Stimulated activated naive B cell treated with anti-CD40 and anti-IgM and Interleukin-4, amounts not matched to agents 10 μg/mL and 1 μg/mL and 100 μg/mL, for 72 hours (primary cell): ENCODE measurements around the gene PITRM1.

Source experiments
- ATAC-seq, 2 donors: fragments of 150-1000 bp; cut with Tn5 transposase; replicated peaks; 2 replicates each; pipeline ENCODE4 v1.10.0; 2021; ENCODE audit warnings: moderate library complexity in 1 of 2
- DNase-seq: peaks from one replicate; pipeline ENCODE4 v3.0.0; 2021
- H3K27ac Mint-ChIP-seq: one replicate; pipeline ENCODE4 v1.8.0; 2022; ENCODE audit warnings: mild to moderate bottlenecking, mixed read lengths
- H3K27me3 Mint-ChIP-seq, 2 donors: one replicate each; pipeline ENCODE4 v1.8.0; 2022; ENCODE audit warnings: mixed read lengths in 2 of 2
- H3K36me3 Mint-ChIP-seq, 2 donors: one replicate each; pipeline ENCODE4 v1.8.0; 2022; ENCODE audit warnings: mixed read lengths in 2 of 2, mild to moderate bottlenecking in 1 of 2
- H3K4me1 Mint-ChIP-seq, 2 donors: one replicate each; pipeline ENCODE4 v1.8.0; 2022; ENCODE audit warnings: mixed read lengths in 2 of 2, mild to moderate bottlenecking in 1 of 2
- H3K4me3 Mint-ChIP-seq, 2 donors: one replicate each; pipeline ENCODE4 v1.8.0; 2022; ENCODE audit warnings: mild to moderate bottlenecking in 2 of 2, mixed read lengths in 2 of 2, moderate library complexity in 1 of 2
- H3K9me3 Mint-ChIP-seq, 2 donors: one replicate each; pipeline ENCODE4 v1.8.0; 2022; ENCODE audit warnings: mixed read lengths in 2 of 2, mild to moderate bottlenecking in 1 of 2

The PITRM1 gene

DNA sequence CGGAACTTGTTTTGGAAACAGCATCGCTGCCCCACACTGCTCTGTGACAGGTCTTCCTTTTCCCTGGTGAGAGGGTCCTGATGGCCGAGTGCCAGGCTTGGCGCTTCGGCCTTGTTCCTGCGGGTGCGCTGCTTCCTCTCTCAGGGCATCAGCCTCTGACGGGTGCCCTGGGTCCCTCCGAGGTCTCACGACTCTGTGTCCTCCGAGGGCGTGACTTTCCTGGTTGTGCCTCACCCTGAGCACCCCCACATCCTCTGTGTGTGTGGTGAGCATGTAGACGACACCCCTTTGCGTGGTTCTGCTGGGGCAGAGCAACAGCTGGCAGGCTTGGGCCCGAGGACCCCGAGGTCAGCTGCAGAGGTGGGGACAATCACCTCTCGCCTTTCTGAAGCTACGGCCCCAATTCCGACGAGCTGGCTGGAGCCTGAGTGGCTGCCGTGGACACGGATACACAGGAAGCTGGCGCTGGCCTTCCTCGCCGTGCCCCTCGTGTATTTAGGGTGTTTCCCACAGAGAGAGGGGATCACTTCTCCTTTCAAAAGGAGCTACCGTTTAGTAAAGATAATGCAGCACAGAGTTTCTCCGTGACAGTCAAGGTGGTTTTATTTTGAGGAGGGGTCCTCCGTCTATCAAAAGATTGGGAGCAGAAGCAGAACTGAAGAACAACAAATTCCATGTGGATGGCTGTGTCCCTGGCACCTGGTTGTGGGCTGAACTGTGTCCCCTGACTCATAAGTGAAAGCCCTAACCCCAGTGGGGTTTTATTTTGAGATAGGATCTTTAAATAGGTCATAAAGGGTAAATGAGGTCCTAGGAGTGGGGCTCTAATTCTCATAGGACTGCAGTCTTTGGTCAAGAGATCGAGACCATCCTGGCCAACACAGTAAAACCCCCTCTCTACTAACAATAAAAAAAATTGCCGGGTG, 36.2 kb upstream of the PITRM1 start:
- Mint-ChIP-seq H3K4me1 (peaks cover 7 to 17% of the 10 kb centered on the region in 2 donors), H3K27me3 (peaks cover 23 to 28% of the 10 kb centered on the region in 2 donors), H3K4me3 (peak overlapping the region in 1 of 2 donors; percentile 31), H3K36me3 (peaks cover 0 to 5% of the 10 kb centered on the region in 2 donors), H3K9me3 (peaks cover 0 to 5% of the 10 kb centered on the region in 2 donors), H3K27ac (no peak overlapping the region)
- ATAC-seq (peak; percentile 55 to 65), DNase-seq (no peak)

DNA sequence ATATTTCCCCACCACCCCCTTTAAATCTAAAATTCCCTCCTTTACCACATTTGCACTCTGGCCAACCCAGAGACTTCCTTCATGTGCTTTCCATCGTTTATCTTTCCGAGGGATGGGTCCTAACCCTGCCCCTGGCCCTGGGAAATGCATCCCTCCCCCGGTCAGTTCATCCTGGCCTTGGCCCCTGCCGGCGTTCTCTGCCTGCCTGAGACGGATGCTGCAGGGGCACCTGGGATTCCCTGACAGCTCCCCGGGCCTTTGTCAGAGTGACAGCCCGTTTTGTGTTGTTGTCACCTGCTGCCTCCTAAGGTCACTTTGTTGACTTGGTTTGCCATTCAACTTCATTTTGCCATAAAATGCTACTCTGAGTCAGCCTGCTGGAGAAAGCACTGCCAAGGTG, 34.8 kb upstream of the PITRM1 start:
- ATAC-seq (no peak), DNase-seq (no peak)
- no peak overlapping the region for H3K4me3 Mint-ChIP-seq
- H3K27ac Mint-ChIP-seq, result peak overlapping the region; percentile 39
- H3K9me3 Mint-ChIP-seq, result peaks cover 0 to 5% of the 10 kb centered on the region in 2 donors
- peaks cover 0 to 5% of the 10 kb centered on the region in 2 donors for H3K36me3 Mint-ChIP-seq
- H3K27me3 Mint-ChIP-seq, result peaks cover 20 to 28% of the 10 kb centered on the region in 2 donors
- peaks cover 7 to 17% of the 10 kb centered on the region in 2 donors for H3K4me1 Mint-ChIP-seq

DNA sequence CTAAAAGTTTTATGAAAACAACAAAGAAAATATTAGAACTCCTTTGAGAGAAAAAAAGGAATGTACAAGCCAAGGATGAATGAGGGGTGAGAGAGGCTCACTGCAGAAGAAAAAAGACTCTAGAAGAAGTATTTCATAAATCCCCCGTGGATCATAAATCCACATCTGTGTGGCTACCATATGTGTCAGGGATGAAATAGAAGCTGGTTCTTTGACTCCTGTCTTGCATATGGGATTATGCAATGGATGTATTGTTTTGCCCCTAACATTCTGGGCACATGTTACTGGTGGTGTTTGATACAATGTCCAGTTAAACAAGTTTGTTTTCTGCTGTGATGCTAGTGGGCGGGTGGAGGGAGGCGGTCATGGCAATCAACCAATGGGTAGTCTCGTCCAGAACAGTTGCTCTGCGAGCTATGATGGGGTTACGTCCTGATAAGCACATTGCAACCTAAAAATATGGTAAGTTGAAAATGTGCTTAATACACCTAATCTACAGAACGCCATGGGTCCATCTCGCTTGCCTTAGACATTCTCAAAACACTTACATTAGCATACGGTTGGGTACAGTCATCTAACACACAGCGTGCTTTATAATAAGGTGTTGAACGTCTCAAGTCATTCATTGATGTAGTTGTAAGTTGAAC, 34.1 kb upstream of the PITRM1 start:
- no peak overlapping the region for H3K4me3 Mint-ChIP-seq
- peaks cover 0 to 5% of the 10 kb centered on the region in 2 donors for H3K9me3 Mint-ChIP-seq
- no peak overlapping the region for H3K27ac Mint-ChIP-seq
- H3K27me3 Mint-ChIP-seq, result peaks cover 20 to 28% of the 10 kb centered on the region in 2 donors
- peaks cover 0 to 5% of the 10 kb centered on the region in 2 donors for H3K36me3 Mint-ChIP-seq
- H3K4me1 Mint-ChIP-seq, result peaks cover 7 to 17% of the 10 kb centered on the region in 2 donors
- ATAC-seq (no peak), DNase-seq (no peak)

DNA sequence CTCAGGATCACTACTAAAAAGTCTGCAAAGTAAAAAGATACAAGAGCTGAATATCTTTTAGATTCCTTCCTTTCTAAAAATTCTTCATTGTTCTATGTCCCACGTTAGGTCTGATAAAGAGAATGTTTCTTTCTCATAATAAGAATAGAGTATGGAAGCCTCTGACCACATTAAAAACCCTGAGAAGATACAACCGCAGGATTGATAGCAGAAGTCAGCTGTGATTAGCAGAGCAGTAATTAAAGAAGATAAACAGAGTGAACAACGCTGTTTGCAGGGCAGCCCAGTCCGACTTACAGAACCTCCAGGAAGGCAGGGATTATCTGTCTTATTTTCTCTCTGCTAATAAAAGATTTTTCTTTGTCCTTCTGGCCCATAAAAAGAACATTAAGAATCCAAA, 31.4 kb upstream of the PITRM1 start:
- Mint-ChIP-seq H3K27ac (no peak overlapping the region), H3K9me3 (no peaks in the 10 kb centered on the region), H3K27me3 (peaks cover 27 to 32% of the 10 kb centered on the region in 2 donors), H3K36me3 (no peaks in the 10 kb centered on the region), H3K4me3 (no peak overlapping the region), H3K4me1 (peaks cover 6 to 18% of the 10 kb centered on the region in 2 donors)
- ATAC-seq (no peak), DNase-seq (no peak)

DNA sequence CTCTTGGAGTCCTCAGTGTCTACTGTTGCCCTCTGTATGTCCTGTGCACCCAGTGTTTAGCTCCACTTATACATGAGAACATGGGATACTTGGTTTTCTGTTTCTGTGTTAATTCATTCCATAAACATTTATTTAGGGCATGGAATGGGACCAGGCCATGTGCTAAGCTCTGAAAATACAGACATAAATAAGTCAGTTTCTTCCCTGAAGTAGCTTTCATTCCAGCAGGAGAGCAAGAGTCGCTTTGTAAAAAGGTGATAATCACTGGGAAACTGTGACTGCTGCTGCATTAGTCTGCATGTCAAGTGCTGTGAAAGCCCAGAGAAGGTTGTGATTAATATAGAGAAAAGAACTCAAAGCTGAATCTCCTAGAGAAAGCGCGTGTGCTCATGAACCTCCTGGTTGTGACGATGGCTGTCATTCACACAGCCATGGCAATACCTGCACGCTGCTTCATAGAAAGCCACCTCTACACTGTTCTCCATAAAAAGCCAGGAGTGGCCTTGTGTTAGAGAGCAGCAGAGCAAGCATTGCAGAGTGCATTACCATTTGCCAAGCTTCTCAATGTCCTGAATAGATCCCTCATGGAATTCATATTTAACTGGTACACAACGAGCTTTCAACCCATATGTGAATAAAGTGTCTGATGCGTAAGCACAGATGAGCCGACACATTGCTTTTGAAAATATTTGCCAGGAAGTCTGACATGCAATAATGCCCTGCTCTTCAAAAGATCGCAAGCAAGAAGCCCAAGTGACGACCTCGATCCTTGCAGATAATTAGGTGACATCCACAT, 30.6 kb upstream of the PITRM1 start:
- Mint-ChIP-seq H3K27ac (no peak overlapping the region), H3K4me1 (peaks cover 5 to 16% of the 10 kb centered on the region in 2 donors), H3K36me3 (no peaks in the 10 kb centered on the region), H3K27me3 (peaks cover 30 to 34% of the 10 kb centered on the region in 2 donors), H3K9me3 (no peaks in the 10 kb centered on the region), H3K4me3 (no peak overlapping the region)
- DNase-seq (no peak), ATAC-seq (no peak)

DNA sequence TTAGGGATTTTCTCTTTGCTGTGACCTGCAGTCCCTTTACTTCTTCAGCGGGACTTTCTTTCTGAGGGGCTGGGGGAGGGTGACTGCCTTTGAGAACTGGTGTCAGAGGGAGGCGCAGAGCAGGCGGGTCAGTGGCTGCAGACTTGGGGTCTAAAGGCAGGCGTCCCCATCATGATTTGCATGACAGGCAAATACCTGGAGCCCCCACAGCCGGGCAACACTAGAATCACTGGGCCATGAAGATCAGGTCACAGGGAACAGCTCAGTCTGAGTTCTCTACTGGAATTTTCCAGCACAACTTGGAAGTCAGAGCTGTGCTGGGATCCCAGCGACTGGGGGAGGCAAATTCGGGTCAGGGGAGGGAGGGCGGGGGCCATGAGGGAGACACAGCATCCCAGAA, 29.2 kb upstream of the PITRM1 start:
- Mint-ChIP-seq H3K4me1 (peaks cover 9 to 28% of the 10 kb centered on the region in 2 donors), H3K27ac (no peak overlapping the region), H3K27me3 (peaks cover 33 to 37% of the 10 kb centered on the region in 2 donors), H3K36me3 (no peaks in the 10 kb centered on the region), H3K4me3 (no peak overlapping the region), H3K9me3 (no peaks in the 10 kb centered on the region)
- DNase-seq (no peak), ATAC-seq (no peak)

DNA sequence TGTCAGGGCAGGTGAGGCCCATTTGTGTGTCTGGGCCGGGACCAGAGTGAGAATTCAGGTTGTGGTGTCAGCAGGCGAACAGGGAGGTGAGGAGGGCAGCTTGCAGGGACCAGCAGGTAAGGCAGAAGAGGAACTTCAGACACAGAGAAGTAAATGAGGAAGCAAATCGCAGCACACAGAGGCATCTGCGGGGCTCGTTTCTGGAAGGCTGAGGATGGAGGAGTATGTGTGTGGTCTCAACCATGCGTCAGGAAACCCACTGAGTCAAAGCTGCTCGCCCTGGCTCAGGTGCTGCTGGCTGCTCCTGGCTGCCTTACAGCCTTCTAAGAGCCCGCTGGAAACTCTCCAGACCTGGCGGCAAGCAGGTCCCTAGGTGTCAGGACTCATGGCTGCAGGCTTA, 26.9 kb upstream of the PITRM1 start:
- Mint-ChIP-seq H3K27me3 (peaks cover 49 to 52% of the 10 kb centered on the region in 2 donors), H3K4me1 (peaks cover 9 to 28% of the 10 kb centered on the region in 2 donors), H3K4me3 (no peak overlapping the region), H3K9me3 (no peaks in the 10 kb centered on the region), H3K27ac (no peak overlapping the region), H3K36me3 (no peaks in the 10 kb centered on the region)
- ATAC-seq, result peak; percentile 60 to 66
- no peak for DNase-seq

DNA sequence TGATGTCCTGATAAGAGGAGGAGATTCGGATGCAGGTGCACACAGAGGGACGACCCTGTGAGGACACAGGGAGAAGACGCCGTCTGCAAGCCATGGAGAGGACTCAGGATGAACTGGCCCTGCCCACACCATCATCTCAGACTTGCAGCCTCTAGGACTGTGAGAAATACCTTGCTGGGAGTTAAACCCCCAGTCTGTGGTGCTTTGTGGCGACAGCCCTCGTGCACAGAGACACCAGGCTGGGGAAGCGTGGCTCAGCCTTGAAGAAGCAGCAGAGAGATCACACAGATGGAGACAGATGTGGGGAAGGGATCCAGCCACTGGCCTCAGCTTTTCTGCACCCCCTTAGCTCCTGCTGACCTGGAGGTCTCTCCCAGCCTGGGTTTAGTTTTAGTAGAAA, 26.3 kb upstream of the PITRM1 start:
- H3K27ac Mint-ChIP-seq, result no peak overlapping the region

DNA sequence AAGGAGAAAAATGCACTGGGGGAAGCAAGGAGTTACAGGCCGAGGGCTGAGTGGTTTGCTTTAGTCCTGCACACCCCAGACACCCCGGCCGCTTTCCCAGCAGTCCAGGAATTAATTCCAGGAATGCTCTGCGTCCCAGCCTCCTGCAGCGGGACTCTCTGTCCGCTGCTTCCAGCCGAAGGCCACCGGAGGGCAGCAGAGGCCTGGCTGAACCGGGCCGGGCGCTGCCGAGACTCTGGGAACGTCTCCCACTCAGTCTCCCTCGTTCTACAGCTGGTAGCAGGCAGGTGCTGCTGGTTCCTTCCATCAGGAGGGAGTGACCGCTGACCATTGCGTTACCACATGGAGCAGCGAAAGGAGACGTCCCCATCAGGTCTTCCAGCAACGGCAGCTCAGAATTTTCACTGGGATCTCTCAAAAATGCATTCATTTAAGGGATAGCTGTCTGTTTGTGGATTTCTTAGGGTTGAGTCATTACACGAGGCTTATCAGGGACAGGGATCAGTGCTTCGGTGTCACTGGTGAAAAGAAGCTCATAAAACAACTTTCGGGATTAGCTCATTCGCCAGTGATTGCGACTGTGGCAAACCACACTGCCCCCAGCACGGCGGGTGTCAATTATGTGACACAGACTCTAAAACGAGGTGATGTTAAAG, 24.9 kb upstream of the PITRM1 start:
- peaks cover 53 to 57% of the 10 kb centered on the region in 2 donors for H3K27me3 Mint-ChIP-seq
- H3K9me3 Mint-ChIP-seq, result no peaks in the 10 kb centered on the region
- DNase-seq, result peak; percentile 52
- peaks cover 11 to 36% of the 10 kb centered on the region in 2 donors for H3K4me1 Mint-ChIP-seq
- ATAC-seq, result peak; percentile 85
- peak overlapping the region in 1 of 2 donors; percentile 51 for H3K4me3 Mint-ChIP-seq
- H3K27ac Mint-ChIP-seq, result no peak overlapping the region
- H3K36me3 Mint-ChIP-seq, result no peaks in the 10 kb centered on the region

More for the DNA sequence above, 26.3 kb upstream of the PITRM1 start:
- H3K36me3 Mint-ChIP-seq, result no peaks in the 10 kb centered on the region
- ATAC-seq (no peak), DNase-seq (no peak)
- H3K4me1 Mint-ChIP-seq, result peaks cover 9 to 28% of the 10 kb centered on the region in 2 donors
- H3K9me3 Mint-ChIP-seq, result no peaks in the 10 kb centered on the region
- H3K4me3 Mint-ChIP-seq, result no peak overlapping the region
- H3K27me3 Mint-ChIP-seq, result peaks cover 49 to 53% of the 10 kb centered on the region in 2 donors

DNA sequence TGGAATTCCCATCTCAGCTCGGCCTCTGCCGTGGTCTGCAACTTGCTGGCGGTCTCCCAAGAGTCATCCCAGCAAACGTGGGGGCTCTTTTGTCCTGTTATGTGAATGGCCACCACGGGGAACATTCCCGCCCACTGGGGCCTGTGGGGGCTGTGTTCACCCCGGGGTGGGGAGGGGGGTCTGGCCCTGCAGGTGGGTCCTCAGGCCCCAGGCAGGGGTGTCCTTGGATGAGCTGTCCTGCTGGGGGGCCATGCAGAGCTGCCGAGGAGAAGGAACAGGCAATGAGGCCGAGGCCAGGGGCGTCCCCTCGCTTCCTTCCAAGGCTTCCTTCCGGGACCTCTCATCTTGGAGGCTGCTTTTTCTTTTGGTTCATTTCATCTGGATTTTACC, 24.4 kb upstream of the PITRM1 start:
- Mint-ChIP-seq H3K4me3 (no peak overlapping the region), H3K4me1 (peaks cover 11 to 36% of the 10 kb centered on the region in 2 donors), H3K9me3 (no peaks in the 10 kb centered on the region), H3K36me3 (no peaks in the 10 kb centered on the region), H3K27me3 (peaks cover 53 to 57% of the 10 kb centered on the region in 2 donors), H3K27ac (no peak overlapping the region)
- ATAC-seq (no peak), DNase-seq (no peak)

DNA sequence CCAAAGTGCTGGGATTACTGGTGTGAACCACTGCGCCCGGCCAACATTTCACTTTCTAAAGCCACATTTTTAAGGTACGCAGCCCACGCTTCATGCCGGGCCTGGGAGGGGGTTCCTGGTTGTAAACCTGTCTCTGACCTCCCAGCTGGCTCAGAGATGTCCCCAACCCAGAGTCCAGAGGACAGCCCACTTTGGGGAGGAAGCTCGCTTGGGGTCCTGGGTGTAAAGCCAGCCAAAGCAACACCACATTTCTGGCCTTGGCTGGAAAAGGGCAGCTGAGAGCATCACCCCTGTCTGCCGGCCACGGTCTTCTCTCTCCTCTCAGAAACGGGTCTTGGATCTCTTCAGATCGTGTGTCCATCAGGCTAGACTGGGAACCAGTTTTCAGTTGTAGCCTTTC, 23.9 kb upstream of the PITRM1 start:
- Mint-ChIP-seq H3K4me1 (peaks cover 11 to 36% of the 10 kb centered on the region in 2 donors), H3K27ac (no peak overlapping the region), H3K9me3 (no peaks in the 10 kb centered on the region), H3K4me3 (no peak overlapping the region), H3K36me3 (no peaks in the 10 kb centered on the region), H3K27me3 (peaks cover 53 to 57% of the 10 kb centered on the region in 2 donors)
- ATAC-seq (no peak), DNase-seq (no peak)

DNA sequence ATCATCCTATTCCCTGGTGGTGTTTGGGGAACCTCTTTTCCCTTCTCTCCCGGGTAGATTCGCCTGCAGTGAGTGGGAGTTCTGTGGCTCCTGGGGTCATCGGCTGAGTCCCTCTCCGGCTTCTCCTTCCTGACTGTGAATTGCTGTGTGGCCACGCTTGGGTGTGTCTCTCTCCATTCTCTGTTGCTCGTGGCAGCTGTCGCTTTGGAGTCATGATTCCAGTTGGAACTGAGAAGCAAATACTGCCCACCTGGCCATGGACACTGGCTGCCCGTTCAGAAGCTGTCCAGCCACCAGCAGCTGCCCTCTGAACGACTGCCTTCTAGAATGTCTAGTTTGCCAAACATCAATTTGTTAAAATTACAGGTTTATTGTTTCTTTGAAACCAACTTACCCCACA, 23.1 kb upstream of the PITRM1 start:
- no peaks in the 10 kb centered on the region for H3K36me3 Mint-ChIP-seq
- ATAC-seq (no peak), DNase-seq (no peak)
- no peak overlapping the region for H3K4me3 Mint-ChIP-seq
- H3K27me3 Mint-ChIP-seq, result peaks cover 49 to 57% of the 10 kb centered on the region in 2 donors
- H3K9me3 Mint-ChIP-seq, result no peaks in the 10 kb centered on the region
- H3K4me1 Mint-ChIP-seq, result peaks cover 11 to 36% of the 10 kb centered on the region in 2 donors
- H3K27ac Mint-ChIP-seq, result no peak overlapping the region

DNA sequence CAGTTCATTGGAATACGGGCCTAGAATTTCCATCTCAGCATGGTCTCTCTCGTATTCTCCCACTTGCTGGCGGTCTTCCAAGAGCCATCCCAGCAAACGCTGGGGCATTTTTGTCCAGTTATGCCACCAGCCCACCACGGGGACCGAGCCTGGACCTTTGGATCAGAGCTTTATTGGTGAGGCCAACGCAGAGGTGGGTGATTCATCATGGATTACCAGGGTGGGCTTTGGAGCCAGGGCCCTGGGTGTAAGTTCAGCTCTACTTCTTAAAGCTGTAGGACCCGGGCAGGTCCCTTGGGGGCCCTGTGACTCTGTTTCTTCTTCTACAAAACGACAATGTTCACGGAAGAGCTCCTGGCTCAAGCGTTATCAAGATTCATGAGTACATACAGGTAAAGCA, 22.7 kb upstream of the PITRM1 start:
- Mint-ChIP-seq H3K9me3 (no peaks in the 10 kb centered on the region), H3K4me1 (peaks cover 11 to 36% of the 10 kb centered on the region in 2 donors), H3K36me3 (no peaks in the 10 kb centered on the region), H3K27me3 (peaks cover 45 to 57% of the 10 kb centered on the region in 2 donors), H3K4me3 (no peak overlapping the region), H3K27ac (no peak overlapping the region)
- DNase-seq, result no peak
- no peak for ATAC-seq

DNA sequence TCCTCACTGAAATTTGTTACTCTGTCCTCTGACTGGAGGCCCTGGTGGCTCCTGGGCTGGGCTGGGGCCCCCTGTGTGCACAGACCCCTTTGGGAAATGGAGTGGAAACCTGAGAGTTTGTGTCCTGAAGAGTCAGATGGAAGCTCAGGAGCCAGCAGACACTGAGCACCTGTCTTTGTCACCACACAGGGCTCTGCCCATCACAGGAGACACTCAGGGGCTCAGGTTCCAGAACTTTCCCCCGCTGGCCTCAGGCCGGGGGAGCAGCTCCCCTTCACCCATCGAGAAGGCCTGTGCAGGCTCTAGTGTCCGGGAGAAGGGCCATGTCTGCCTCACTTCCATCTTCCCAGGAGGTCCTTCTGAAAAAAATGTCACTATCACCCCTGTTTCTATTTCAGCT, 22.3 kb upstream of the PITRM1 start:
- DNase-seq (no peak), ATAC-seq (no peak)
- H3K27me3 Mint-ChIP-seq, result peaks cover 40 to 54% of the 10 kb centered on the region in 2 donors
- no peaks in the 10 kb centered on the region for H3K36me3 Mint-ChIP-seq
- H3K27ac Mint-ChIP-seq, result no peak overlapping the region
- H3K9me3 Mint-ChIP-seq, result no peaks in the 10 kb centered on the region
- peaks cover 9 to 33% of the 10 kb centered on the region in 2 donors for H3K4me1 Mint-ChIP-seq
- H3K4me3 Mint-ChIP-seq, result no peak overlapping the region
